Caco-2 (cell line): ENCODE data around the gene SNCG. TPM values are rescaled to one million over a fixed set of nuclear protein-coding genes. Genes with fewer than 3 reads are reported as not detected.

Source experiments
- Bru-seq: library from RNA; stranded (reverse); fragments of 400-500 nt; gene quantifications from one replicate; lab custom pipeline; 2021; lab: Mats Ljungman, UMichigan
- BruChase-seq, 2 experiments: library from RNA; stranded (reverse); fragments of 400-500 nt; gene quantifications; one replicate each; lab custom pipeline; 2021; lab: Mats Ljungman, UMichigan
- BruUV-seq: library from RNA; stranded (reverse); fragments of 400-500 nt; replicated peaks from 2 replicates; lab custom pipeline; 2021; lab: Mats Ljungman, UMichigan
- CTCF ChIA-PET: fragments of 300-600 bp; sonication (Branson Sonifier 250); formaldehyde crosslinking; loops from one replicate; lab custom pipeline; 2022; ENCODE audit warnings: antibody characterized with exemption; lab: Charles Lee
- POLR2A ChIA-PET: fragments of 300-600 bp; sonication (Branson Sonifier 250); formaldehyde crosslinking; loops from one replicate; lab custom pipeline; 2022; ENCODE audit warnings: antibody characterized with exemption; lab: Charles Lee
- DNase-seq, 2 experiments: peaks; one replicate each; pipeline versions ENCODE4 v3.0.0 to v3.0.0-alpha.2; 2020 to 2022
- H3K27me3 ChIP-seq: replicated peaks from 2 replicates; pipeline ENCODE4 v1.6.0; 2011; ENCODE audit warnings: low read length; ENCODE audit not compliant: control insufficient read depth, insufficient read depth
- H3K36me3 ChIP-seq: 2 replicates; pipeline ENCODE4 v1.5.1; 2011; ENCODE audit warnings: low read length; ENCODE audit not compliant: control insufficient read depth, insufficient read depth
- H3K4me1 ChIP-seq: fragments of 250-450 bp; sonication (Bioruptor Pico); 2 replicates; pipeline ENCODE4 v1.5.1; 2020; ENCODE audit warnings: mild to moderate bottlenecking
- H3K4me3 ChIP-seq: 2 replicates; pipeline ENCODE4 v1.5.1; 2011; ENCODE audit warnings: low read depth, mild to moderate bottlenecking, control low read depth, low read length
- H3K9me3 ChIP-seq: fragments of 250-450 bp; sonication (Bioruptor Pico); 2 replicates; pipeline ENCODE4 v1.5.1; 2020; ENCODE audit warnings: mild to moderate bottlenecking, moderate library complexity
- H3K27ac Mint-ChIP-seq: one replicate; pipeline ENCODE4 v1.8.0; 2022; ENCODE audit warnings: mixed read lengths; ENCODE audit not compliant: unreplicated experiment
- H3K27me3 Mint-ChIP-seq: one replicate; pipeline ENCODE4 v1.8.0; 2022; ENCODE audit warnings: mixed read lengths; ENCODE audit not compliant: insufficient read depth, unreplicated experiment
- H3K36me3 Mint-ChIP-seq: one replicate; pipeline ENCODE4 v1.8.0; 2022; ENCODE audit warnings: mild to moderate bottlenecking, mixed read lengths; ENCODE audit not compliant: insufficient read depth, unreplicated experiment
- H3K4me1 Mint-ChIP-seq: one replicate; pipeline ENCODE4 v1.8.0; 2022; ENCODE audit warnings: low read depth, mixed read lengths; ENCODE audit not compliant: unreplicated experiment
- H3K4me3 Mint-ChIP-seq: one replicate; pipeline ENCODE4 v1.8.0; 2022; ENCODE audit warnings: mild to moderate bottlenecking, moderate library complexity, mixed read lengths; ENCODE audit not compliant: unreplicated experiment
- H3K9me3 Mint-ChIP-seq: one replicate; pipeline ENCODE4 v1.8.0; 2022; ENCODE audit warnings: mixed read lengths; ENCODE audit not compliant: unreplicated experiment
- CTCF ChIP-seq, 2 experiments: fragments of 200-600 bp in 1 of 2; IDR thresholded peaks; 1 replicate in 1 of 2; 2 replicates in 1 of 2; pipeline versions ENCODE4 v1.5.1 to v1.8.0; 2011 to 2022; ENCODE audit warnings: antibody characterized with exemption in 1 of 2, control low read depth in 1 of 2, inconsistent platforms in 1 of 2, low read depth in 1 of 2, low read length in 1 of 2, mild to moderate bottlenecking in 1 of 2, moderate library complexity in 1 of 2; ENCODE audit not compliant: insufficient read depth in 1 of 2, severe bottlenecking in 1 of 2, unreplicated experiment in 1 of 2
- intact Hi-C: fragments of 100-400 bp; cut with micrococcal nuclease; formaldehyde crosslinking; loops from one replicate; pipeline ENCODE4 v1.10.0; 2022; ENCODE audit not compliant: unreplicated experiment
- long read RNA-seq: library from polyadenylated mRNA; stranded (forward); transcript quantifications from one replicate; pipeline ENCODE4 v2.0.0, GENCODE V29; 2022
- total RNA-seq: library from RNA; stranded (reverse); gene quantifications from 2 replicates; pipeline ENCODE4 v1.2.3, GENCODE V29; 2022

The SNCG gene
- total RNA-seq (0.45 TPM in 1 of 2 replicates, not detected in the other), Bru-seq, nascent RNA (percentile 20 among the genes with signal in this experiment), BruChase-seq, experiment 1, labeled RNA remaining after a 2-hour chase (percentile 18 among the genes with signal in this experiment), BruChase-seq, experiment 2, labeled RNA remaining after a 6-hour chase (percentile 10 among the genes with signal in this experiment)
- long read RNA-seq, partial matches to known transcripts = 0 of 2 reads
- long read RNA-seq, other reads (novel, unspliced or antisense) = 0 of 2 reads

GRCh38 chr10:86958116-86958900 is at the start of gene SNCG:
Gene SNCG, plus strand, starts transcription at chr10:86958599. Its CDS starts 99 bp downstream, at chr10:86958698.
- Mint-ChIP-seq H3K4me1 (no peaks in the 10 kb centered on the region), H3K36me3 (no peaks in the 10 kb centered on the region), H3K27ac (peak within 1 kb of the TSS; percentile 80), H3K9me3 (no peaks in the 10 kb centered on the region), H3K27me3 (no peaks in the 10 kb centered on the region), H3K4me3 (no peak within 1 kb of the TSS)
- no peak within 1 kb of the TSS for H3K4me3 ChIP-seq
- no peaks in the 10 kb centered on the region for H3K27me3 ChIP-seq
- intact Hi-C loops = no loop called here
- no TSS peak for BruUV-seq
- H3K9me3 ChIP-seq = 0 out of 2 replicates have a peak, but pooled peaks cover 4% of the 10 kb centered on the region
- TF ChIP-seq CTCF (IDR thresholded peaks at IDR 0.05; ENCODE audit: insufficient read depth in 1 of 2, low read depth in 1 of 2, low read length in 1 of 2, severe bottlenecking in 1 of 2, unreplicated experiment in 1 of 2) = no peak
- no peak for DNase-seq
- H3K4me1 ChIP-seq = peaks cover 18% of the 10 kb centered on the region
- CTCF ChIA-PET = interaction anchor here (1.1 kb wide), 1 partner anchor 102 kb away, joined by 3 read pairs; no protein-coding TSS in a partner anchor
- H3K36me3 ChIP-seq = no peaks in the 10 kb centered on the region
- POLR2A ChIA-PET = interaction anchor here (0.6 kb wide), 1 partner anchor 117 kb away, joined by 3 read pairs; no protein-coding TSS in a partner anchor

GRCh38 chr10:86914734-86915133 is 43.7 kb upstream of the SNCG start:
- Mint-ChIP-seq H3K4me3 (no peak overlapping the region), H3K9me3 (no peaks in the 10 kb centered on the region), H3K4me1 (no peaks in the 10 kb centered on the region), H3K36me3 (peaks cover 52% of the 10 kb centered on the region), H3K27ac (no peak overlapping the region), H3K27me3 (no peaks in the 10 kb centered on the region)
- intact Hi-C loops = no loop called here
- CTCF ChIA-PET = no interaction called here
- no peak for TF ChIP-seq CTCF (IDR thresholded peaks at IDR 0.05; ENCODE audit: insufficient read depth in 1 of 2, low read depth in 1 of 2, low read length in 1 of 2, severe bottlenecking in 1 of 2, unreplicated experiment in 1 of 2)
- no peak for DNase-seq
- Histone ChIP-seq H3K36me3 (peaks cover 1% of the 10 kb centered on the region), H3K27me3 (no peaks in the 10 kb centered on the region), H3K9me3 (no peaks in the 10 kb centered on the region), H3K4me3 (no peak overlapping the region), H3K4me1 (no peaks in the 10 kb centered on the region)
- POLR2A ChIA-PET = no interaction called here
- no TSS peak for BruUV-seq

GRCh38 chr10:86918022-86918471 is 40.4 kb upstream of the SNCG start:
- H3K4me1 Mint-ChIP-seq = no peaks in the 10 kb centered on the region
- Histone ChIP-seq H3K4me1 (no peaks in the 10 kb centered on the region), H3K36me3 (peaks cover 3% of the 10 kb centered on the region), H3K9me3 (no peaks in the 10 kb centered on the region), H3K4me3 (no peak overlapping the region), H3K27me3 (no peaks in the 10 kb centered on the region)
- H3K27me3 Mint-ChIP-seq = no peaks in the 10 kb centered on the region
- no peaks in the 10 kb centered on the region for H3K9me3 Mint-ChIP-seq
- CTCF ChIA-PET = no interaction called here
- POLR2A ChIA-PET = no interaction called here
- no peak for TF ChIP-seq CTCF (IDR thresholded peaks at IDR 0.05; ENCODE audit: insufficient read depth in 1 of 2, low read depth in 1 of 2, low read length in 1 of 2, severe bottlenecking in 1 of 2, unreplicated experiment in 1 of 2)
- H3K27ac Mint-ChIP-seq = no peak overlapping the region
- no TSS peak for BruUV-seq
- intact Hi-C loops = no loop called here
- DNase-seq = no peak
- peaks cover 55% of the 10 kb centered on the region for H3K36me3 Mint-ChIP-seq
- no peak overlapping the region for H3K4me3 Mint-ChIP-seq
